ENCODE measurements around the gene PUSL1. TPM values are rescaled to one million over a fixed set of nuclear protein-coding genes. Genes with fewer than 3 reads are reported as not detected.

PUSL1 gene
- total and polyA plus RNA-seq, 2 of the 4 experiments (the other 2 are of a cell fraction): 10.9 to 33.0 TPM

DNA sequence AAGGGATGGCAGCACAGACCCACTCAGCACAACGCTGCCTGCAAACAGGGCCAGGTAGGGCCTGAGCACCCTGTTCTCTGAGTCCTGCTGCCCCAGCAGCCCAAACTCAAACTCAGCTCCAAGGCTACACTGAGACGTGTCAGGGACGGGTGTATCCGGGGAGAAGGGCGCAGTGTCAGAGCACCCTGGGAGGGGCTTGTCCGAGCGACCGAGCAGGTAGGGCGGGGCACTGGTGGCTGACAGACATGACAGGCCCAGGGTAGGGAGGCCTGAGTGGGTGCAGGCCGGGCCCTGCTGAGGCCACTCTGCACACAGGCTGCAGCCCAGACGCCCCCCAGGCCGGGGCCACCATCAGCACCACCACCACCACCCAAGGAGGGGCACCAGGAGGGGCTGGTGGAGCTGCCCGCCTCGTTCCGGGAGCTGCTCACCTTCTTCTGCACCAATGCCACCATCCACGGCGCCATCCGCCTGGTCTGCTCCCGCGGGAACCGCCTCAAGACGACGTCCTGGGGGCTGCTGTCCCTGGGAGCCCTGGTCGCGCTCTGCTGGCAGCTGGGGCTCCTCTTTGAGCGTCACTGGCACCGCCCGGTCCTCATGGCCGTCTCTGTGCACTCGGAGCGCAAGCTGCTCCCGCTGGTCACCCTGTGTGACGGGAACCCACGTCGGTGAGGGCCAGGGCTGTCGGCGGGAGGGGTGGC, 22.6 kb upstream of the PUSL1 start:
- no peak overlapping the region for H3K4me3 ChIP-seq (ENCODE audit: insufficient read depth, low read depth, low read length)
- no peaks in the 10 kb centered on the region for H3K9me3 ChIP-seq (ENCODE audit: control insufficient read depth, insufficient read depth, low read length)
- no TSS peak for BruUV-seq (replicated peaks)
- H4K5ac ChIP-seq (ENCODE audit: low read depth, low read length): no peak overlapping the region
- no peaks in the 10 kb centered on the region for H3K27me3 ChIP-seq (ENCODE audit: control insufficient read depth, insufficient read depth, low read length)
- no peak overlapping the region for H4K91ac ChIP-seq (ENCODE audit: insufficient read depth, low read depth, low read length)
- H3K4me2 ChIP-seq (ENCODE audit: low read depth, low read length): no peak overlapping the region
- no peaks in the 10 kb centered on the region for H3K36me3 ChIP-seq (ENCODE audit: control insufficient read depth, insufficient read depth, low read length)
- H3K4me1 ChIP-seq (ENCODE audit: control insufficient read depth, insufficient read depth, low read length): peaks cover 6% of the 10 kb centered on the region; the same call in 1 of the 2 replicates
- no peaks in the 10 kb centered on the region for H3K79me1 ChIP-seq (ENCODE audit: low read depth in 1 of 2, low read length in 2 of 2)
- POLR2A ChIA-PET (ENCODE audit: unreplicated experiment): no interaction called here
- H2BK120ac ChIP-seq (ENCODE audit: low read depth, low read length): no peak overlapping the region
- dilution Hi-C loops (cut with HindIII; ENCODE audit: low sequenced_read_pairs, unreplicated experiment): no loop called here
- H2AK9ac ChIP-seq (replicated peaks; ENCODE audit: low read depth, low read length, poor library complexity): no peak overlapping the region
- CTCF ChIA-PET: no interaction called here
- H3K56ac ChIP-seq (ENCODE audit: extremely low read depth, insufficient read depth, low read length): no peak overlapping the region
- H2BK20ac ChIP-seq (ENCODE audit: low read depth, low read length): no peak overlapping the region
- no peak overlapping the region for H3K14ac ChIP-seq (replicated peaks; ENCODE audit: low read depth, low read length)
- no peak overlapping the region for H3K9ac ChIP-seq (ENCODE audit: low read depth, low read length)
- no peak overlapping the region for H3K4ac ChIP-seq (ENCODE audit: low read depth, low read length)
- H3K23ac ChIP-seq (ENCODE audit: low read depth, low read length): no peak overlapping the region
- no peak overlapping the region for H4K8ac ChIP-seq (ENCODE audit: low read depth in 2 of 2, low read length in 2 of 2)
- TF ChIP-seq MXI1 (IDR thresholded peaks at IDR 0.05; ENCODE audit: borderline replicate concordance, low read depth, low read length): no peak
- TF ChIP-seq NFE2L2 (IDR thresholded peaks at IDR 0.05; ENCODE audit: low read depth, low read length): no peak
- TF ChIP-seq, protein P1, sequence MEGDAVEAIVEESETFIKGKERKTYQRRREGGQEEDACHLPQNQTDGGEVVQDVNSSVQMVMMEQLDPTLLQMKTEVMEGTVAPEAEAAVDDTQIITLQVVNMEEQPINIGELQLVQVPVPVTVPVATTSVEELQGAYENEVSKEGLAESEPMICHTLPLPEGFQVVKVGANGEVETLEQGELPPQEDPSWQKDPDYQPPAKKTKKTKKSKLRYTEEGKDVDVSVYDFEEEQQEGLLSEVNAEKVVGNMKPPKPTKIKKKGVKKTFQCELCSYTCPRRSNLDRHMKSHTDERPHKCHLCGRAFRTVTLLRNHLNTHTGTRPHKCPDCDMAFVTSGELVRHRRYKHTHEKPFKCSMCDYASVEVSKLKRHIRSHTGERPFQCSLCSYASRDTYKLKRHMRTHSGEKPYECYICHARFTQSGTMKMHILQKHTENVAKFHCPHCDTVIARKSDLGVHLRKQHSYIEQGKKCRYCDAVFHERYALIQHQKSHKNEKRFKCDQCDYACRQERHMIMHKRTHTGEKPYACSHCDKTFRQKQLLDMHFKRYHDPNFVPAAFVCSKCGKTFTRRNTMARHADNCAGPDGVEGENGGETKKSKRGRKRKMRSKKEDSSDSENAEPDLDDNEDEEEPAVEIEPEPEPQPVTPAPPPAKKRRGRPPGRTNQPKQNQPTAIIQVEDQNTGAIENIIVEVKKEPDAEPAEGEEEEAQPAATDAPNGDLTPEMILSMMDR (conservative IDR thresholded peaks at IDR 0.05; ENCODE audit: low read depth, low read length): no peak
- TF ChIP-seq, protein P2, sequence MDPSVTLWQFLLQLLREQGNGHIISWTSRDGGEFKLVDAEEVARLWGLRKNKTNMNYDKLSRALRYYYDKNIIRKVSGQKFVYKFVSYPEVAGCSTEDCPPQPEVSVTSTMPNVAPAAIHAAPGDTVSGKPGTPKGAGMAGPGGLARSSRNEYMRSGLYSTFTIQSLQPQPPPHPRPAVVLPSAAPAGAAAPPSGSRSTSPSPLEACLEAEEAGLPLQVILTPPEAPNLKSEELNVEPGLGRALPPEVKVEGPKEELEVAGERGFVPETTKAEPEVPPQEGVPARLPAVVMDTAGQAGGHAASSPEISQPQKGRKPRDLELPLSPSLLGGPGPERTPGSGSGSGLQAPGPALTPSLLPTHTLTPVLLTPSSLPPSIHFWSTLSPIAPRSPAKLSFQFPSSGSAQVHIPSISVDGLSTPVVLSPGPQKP (IDR thresholded peaks at IDR 0.05; ENCODE audit: borderline replicate concordance, low read depth, low read length): no peak
- no peak for TF ChIP-seq POLR2A (IDR thresholded peaks at IDR 0.05; ENCODE audit: low read depth, low read length)
- no peak for TF ChIP-seq SMC3 (IDR thresholded peaks at IDR 0.05; ENCODE audit: low read depth, low read length)
- no peak for TF ChIP-seq MAFK (IDR thresholded peaks at IDR 0.05; ENCODE audit: low read depth, low read length)
- no peak for TF ChIP-seq RAD21 (IDR thresholded peaks at IDR 0.05; ENCODE audit: low read length)
- TF ChIP-seq RFX5 (IDR thresholded peaks at IDR 0.05; ENCODE audit: low read depth, low read length): no peak
- TF ChIP-seq BHLHE40 (IDR thresholded peaks at IDR 0.05; ENCODE audit: low read depth, low read length): no peak
- TF ChIP-seq MAZ (IDR thresholded peaks at IDR 0.05; ENCODE audit: borderline replicate concordance, low read depth, low read length): no peak
- TF ChIP-seq, protein P3, sequence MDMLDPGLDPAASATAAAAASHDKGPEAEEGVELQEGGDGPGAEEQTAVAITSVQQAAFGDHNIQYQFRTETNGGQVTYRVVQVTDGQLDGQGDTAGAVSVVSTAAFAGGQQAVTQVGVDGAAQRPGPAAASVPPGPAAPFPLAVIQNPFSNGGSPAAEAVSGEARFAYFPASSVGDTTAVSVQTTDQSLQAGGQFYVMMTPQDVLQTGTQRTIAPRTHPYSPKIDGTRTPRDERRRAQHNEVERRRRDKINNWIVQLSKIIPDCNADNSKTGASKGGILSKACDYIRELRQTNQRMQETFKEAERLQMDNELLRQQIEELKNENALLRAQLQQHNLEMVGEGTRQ (IDR thresholded peaks at IDR 0.05; ENCODE audit: low read depth, low read length): no peak
- no peak for TF ChIP-seq CHD1 (IDR thresholded peaks at IDR 0.05; ENCODE audit: low read depth, low read length)
- TF ChIP-seq FOS (IDR thresholded peaks at IDR 0.05; ENCODE audit: low read depth, low read length): no peak
- no peak for TF ChIP-seq RCOR1 (IDR thresholded peaks at IDR 0.05; ENCODE audit: insufficient replicate concordance, low read length)
- TF ChIP-seq CEBPB (IDR thresholded peaks at IDR 0.05; ENCODE audit: low read depth, low read length): no peak
- peaks cover 4% of the 10 kb centered on the region; the same call in 1 of the 2 replicates for H3K9me1 ChIP-seq (ENCODE audit: insufficient read depth, low read length)
- no peaks in the 10 kb centered on the region; the same call in 1 of the 2 replicates for H4K20me1 ChIP-seq (ENCODE audit: insufficient read depth, low read length)
- DNase-seq (no peak), ATAC-seq (ENCODE audit: low read depth) (no peak)
- in situ Hi-C loops (cut with MboI; ENCODE audit: low sequenced_read_pairs): no loop called here
- 75% methylated on average over 14 of the region's 37 CpGs; no CpG with 5 or more reads in 1 of the 2 experiments for WGBS, 2 experiments (ENCODE audit: extremely low coverage in 2 of 2, insufficient read length in 1 of 2)
- no peak overlapping the region for H2BK15ac ChIP-seq (ENCODE audit: low read depth, low read length)
- no peak overlapping the region for H3K18ac ChIP-seq (ENCODE audit: low read depth, low read length)
- H3K27ac ChIP-seq (ENCODE audit: insufficient read depth, low read length): no peak overlapping the region
- intact Hi-C loops (cut with micrococcal nuclease): no loop called here
- no peak overlapping the region for H2BK5ac ChIP-seq (ENCODE audit: low read depth, low read length, poor library complexity, severe bottlenecking)
- no peak overlapping the region for H2AK5ac ChIP-seq (ENCODE audit: low read depth, low read length)
- no peak overlapping the region for H2AFZ ChIP-seq (replicated peaks; ENCODE audit: low read length, poor library complexity)
